ENCODE results near the gene GRIP1.

GRIP1 gene

DNA sequence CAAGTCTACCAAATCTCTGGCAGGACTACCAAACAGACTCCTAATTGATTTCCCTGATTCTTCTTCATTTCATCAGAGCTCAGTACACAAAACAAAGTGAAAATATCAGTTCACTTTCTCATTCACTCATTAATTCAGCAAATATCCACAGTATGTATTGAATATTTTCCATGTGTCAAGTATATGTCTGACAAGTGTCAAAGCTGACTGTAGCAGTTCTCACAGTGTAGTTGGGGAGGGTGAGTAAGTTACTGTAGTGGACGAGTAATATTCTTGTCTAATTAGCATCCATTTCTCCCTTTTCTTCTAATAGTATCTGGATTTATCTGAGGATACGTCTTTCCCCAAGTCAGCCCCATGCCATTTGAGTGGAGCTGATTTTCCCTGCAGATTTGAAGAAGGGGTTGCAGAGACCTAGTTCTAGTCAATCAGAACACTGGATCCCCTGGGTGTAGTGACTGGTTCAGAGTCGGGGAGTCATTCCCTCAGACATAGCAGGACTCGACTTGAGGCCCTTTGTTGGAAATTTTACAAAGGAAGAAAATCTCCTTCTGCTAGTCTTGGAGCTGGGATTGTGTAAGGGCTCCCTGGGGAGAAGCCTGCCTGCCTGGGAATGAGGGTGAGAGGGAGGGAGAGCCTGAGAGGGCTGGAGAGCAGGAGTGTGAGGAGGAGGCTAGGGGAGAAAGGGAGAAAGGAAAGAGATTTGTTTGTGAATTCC lies 51.4 kb downstream of the GRIP1 start:
- H3K9ac ChIP-seq (ENCODE audit: insufficient read length, low read depth), result no peak overlapping the region
- no peaks in the 10 kb centered on the region for H3K27me3 ChIP-seq (ENCODE audit: insufficient read depth, insufficient read length)
- peaks cover 2% of the 10 kb centered on the region for H3K4me1 ChIP-seq (ENCODE audit: insufficient read depth, insufficient read length)
- H3K4me3 ChIP-seq (ENCODE audit: insufficient read length, low read depth), result no peak overlapping the region
- H3K36me3 ChIP-seq (ENCODE audit: insufficient read depth, insufficient read length, low read length), result no peaks in the 10 kb centered on the region
- DNase-seq (ENCODE audit: low read depth, low spot score), result no peak
- no peaks in the 10 kb centered on the region for H3K9me3 ChIP-seq (ENCODE audit: insufficient read depth, low read length)
- TF ChIP-seq SUZ12 (IDR thresholded peaks at IDR 0.05; ENCODE audit: extremely low read depth, insufficient read depth, insufficient read length) (no peak), YY1 (IDR thresholded peaks at IDR 0.05; ENCODE audit: insufficient read depth, insufficient read length) (no peak), ZNF274 (IDR thresholded peaks at IDR 0.05; ENCODE audit: low read depth, low read length) (no peak)

DNA sequence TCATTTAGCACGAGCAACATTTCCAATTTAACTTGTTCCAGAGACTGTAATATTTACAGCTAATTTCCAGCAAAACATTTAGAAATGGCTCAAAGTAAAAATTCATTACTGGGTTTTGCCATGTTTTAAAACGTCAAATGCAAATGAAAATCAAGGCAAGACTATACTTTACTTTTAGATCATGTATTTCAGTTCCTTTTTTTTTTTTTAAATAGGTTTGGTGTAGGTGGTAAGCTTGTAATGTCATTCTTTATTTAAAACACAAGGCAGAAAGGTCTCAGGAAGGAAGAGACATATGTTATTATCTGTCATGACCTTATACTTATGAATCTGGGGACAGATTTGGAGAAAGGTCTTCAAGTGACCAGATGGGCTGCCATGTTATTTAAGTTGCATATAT lies 54.1 kb downstream of the GRIP1 start:
- DNase-seq (ENCODE audit: low read depth, low spot score), result no peak
- Histone ChIP-seq H3K36me3 (ENCODE audit: insufficient read depth, insufficient read length, low read length) (no peaks in the 10 kb centered on the region), H3K9ac (ENCODE audit: insufficient read length, low read depth) (no peak overlapping the region), H3K4me3 (ENCODE audit: insufficient read length, low read depth) (no peak overlapping the region), H3K4me1 (ENCODE audit: insufficient read depth, insufficient read length) (peaks cover 2% of the 10 kb centered on the region), H3K9me3 (ENCODE audit: insufficient read depth, low read length) (no peaks in the 10 kb centered on the region), H3K27me3 (ENCODE audit: insufficient read depth, insufficient read length) (no peaks in the 10 kb centered on the region)
- TF ChIP-seq YY1 (IDR thresholded peaks at IDR 0.05; ENCODE audit: insufficient read depth, insufficient read length) (no peak), SUZ12 (IDR thresholded peaks at IDR 0.05; ENCODE audit: extremely low read depth, insufficient read depth, insufficient read length) (no peak), ZNF274 (IDR thresholded peaks at IDR 0.05; ENCODE audit: low read depth, low read length) (no peak)

- Histone ChIP-seq H3K4me1 (ENCODE audit: insufficient read depth, insufficient read length) (peaks cover 2% of the 10 kb centered on the region), H3K36me3 (ENCODE audit: insufficient read depth, insufficient read length, low read length) (no peaks in the 10 kb centered on the region), H3K4me3 (ENCODE audit: insufficient read length, low read depth) (no peak overlapping the region), H3K9me3 (ENCODE audit: insufficient read depth, low read length) (no peaks in the 10 kb centered on the region), H3K27me3 (ENCODE audit: insufficient read depth, insufficient read length) (no peaks in the 10 kb centered on the region), H3K9ac (ENCODE audit: insufficient read length, low read depth) (no peak overlapping the region)
- DNase-seq (ENCODE audit: low read depth, low spot score), result no peak
- TF ChIP-seq ZNF274 (IDR thresholded peaks at IDR 0.05; ENCODE audit: low read depth, low read length) (no peak), YY1 (IDR thresholded peaks at IDR 0.05; ENCODE audit: insufficient read depth, insufficient read length) (no peak), SUZ12 (IDR thresholded peaks at IDR 0.05; ENCODE audit: extremely low read depth, insufficient read depth, insufficient read length) (no peak)
Measured at GRCh38 chr12:66623455-66623854, 55.4 kb downstream of the GRIP1 start.

DNA sequence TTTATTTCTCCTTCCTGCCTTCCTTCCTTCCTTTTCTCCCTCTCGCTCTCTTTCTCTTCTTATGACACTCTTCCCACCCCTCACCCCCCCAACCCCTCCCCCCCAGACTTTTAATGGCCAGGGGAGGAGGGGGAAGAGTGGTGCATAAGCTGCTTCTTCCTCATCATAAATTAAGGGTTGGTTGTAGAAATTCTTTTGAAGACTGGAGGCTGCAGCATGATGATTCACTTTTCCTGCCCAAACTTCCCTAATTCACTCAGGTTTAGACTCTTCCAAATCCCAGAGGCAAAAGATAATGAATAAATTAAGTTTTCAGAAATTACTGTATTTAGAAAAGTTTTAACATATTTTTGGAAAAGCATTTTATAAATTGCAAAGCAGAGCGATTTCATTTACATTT lies 58.2 kb downstream of the GRIP1 start:
- Histone ChIP-seq H3K4me1 (ENCODE audit: insufficient read depth, insufficient read length) (no peaks in the 10 kb centered on the region), H3K36me3 (ENCODE audit: insufficient read depth, insufficient read length, low read length) (no peaks in the 10 kb centered on the region), H3K4me3 (ENCODE audit: insufficient read length, low read depth) (no peak overlapping the region), H3K27me3 (ENCODE audit: insufficient read depth, insufficient read length) (no peaks in the 10 kb centered on the region), H3K9ac (ENCODE audit: insufficient read length, low read depth) (no peak overlapping the region), H3K9me3 (ENCODE audit: insufficient read depth, low read length) (no peaks in the 10 kb centered on the region)
- TF ChIP-seq SUZ12 (IDR thresholded peaks at IDR 0.05; ENCODE audit: extremely low read depth, insufficient read depth, insufficient read length) (no peak), YY1 (IDR thresholded peaks at IDR 0.05; ENCODE audit: insufficient read depth, insufficient read length) (no peak), ZNF274 (IDR thresholded peaks at IDR 0.05; ENCODE audit: low read depth, low read length) (no peak)
- DNase-seq (ENCODE audit: low read depth, low spot score), result no peak

GRCh38 chr12:66620026-66620425 lies 58.9 kb downstream of the GRIP1 start:
- H3K36me3 ChIP-seq (ENCODE audit: insufficient read depth, insufficient read length, low read length), result no peaks in the 10 kb centered on the region
- H3K9me3 ChIP-seq (ENCODE audit: insufficient read depth, low read length), result no peaks in the 10 kb centered on the region
- DNase-seq (ENCODE audit: low read depth, low spot score), result no peak
- no peaks in the 10 kb centered on the region for H3K27me3 ChIP-seq (ENCODE audit: insufficient read depth, insufficient read length)
- no peaks in the 10 kb centered on the region for H3K4me1 ChIP-seq (ENCODE audit: insufficient read depth, insufficient read length)
- TF ChIP-seq SUZ12 (IDR thresholded peaks at IDR 0.05; ENCODE audit: extremely low read depth, insufficient read depth, insufficient read length), result no peak
- no peak for TF ChIP-seq YY1 (IDR thresholded peaks at IDR 0.05; ENCODE audit: insufficient read depth, insufficient read length)
- TF ChIP-seq ZNF274 (IDR thresholded peaks at IDR 0.05; ENCODE audit: low read depth, low read length), result no peak
- no peak overlapping the region for H3K9ac ChIP-seq (ENCODE audit: insufficient read length, low read depth)
- no peak overlapping the region for H3K4me3 ChIP-seq (ENCODE audit: insufficient read length, low read depth)

GRCh38 chr12:66617991-66618390 lies 60.9 kb downstream of the GRIP1 start:
- Histone ChIP-seq H3K36me3 (ENCODE audit: insufficient read depth, insufficient read length, low read length) (no peaks in the 10 kb centered on the region), H3K4me3 (ENCODE audit: insufficient read length, low read depth) (no peak overlapping the region), H3K9ac (ENCODE audit: insufficient read length, low read depth) (no peak overlapping the region), H3K4me1 (ENCODE audit: insufficient read depth, insufficient read length) (no peaks in the 10 kb centered on the region), H3K9me3 (ENCODE audit: insufficient read depth, low read length) (no peaks in the 10 kb centered on the region), H3K27me3 (ENCODE audit: insufficient read depth, insufficient read length) (no peaks in the 10 kb centered on the region)
- TF ChIP-seq SUZ12 (IDR thresholded peaks at IDR 0.05; ENCODE audit: extremely low read depth, insufficient read depth, insufficient read length) (no peak), YY1 (IDR thresholded peaks at IDR 0.05; ENCODE audit: insufficient read depth, insufficient read length) (no peak), ZNF274 (IDR thresholded peaks at IDR 0.05; ENCODE audit: low read depth, low read length) (no peak)
- no peak for DNase-seq (ENCODE audit: low read depth, low spot score)

GRCh38 chr12:66612090-66612775 lies 66.6 kb downstream of the GRIP1 start:
- Histone ChIP-seq H3K4me1 (ENCODE audit: insufficient read depth, insufficient read length) (no peaks in the 10 kb centered on the region), H3K36me3 (ENCODE audit: insufficient read depth, insufficient read length, low read length) (no peaks in the 10 kb centered on the region), H3K9ac (ENCODE audit: insufficient read length, low read depth) (no peak overlapping the region), H3K27me3 (ENCODE audit: insufficient read depth, insufficient read length) (no peaks in the 10 kb centered on the region), H3K9me3 (ENCODE audit: insufficient read depth, low read length) (no peaks in the 10 kb centered on the region), H3K4me3 (ENCODE audit: insufficient read length, low read depth) (no peak overlapping the region)
- no peak for TF ChIP-seq ZNF274 (IDR thresholded peaks at IDR 0.05; ENCODE audit: low read depth, low read length)
- TF ChIP-seq SUZ12 (IDR thresholded peaks at IDR 0.05; ENCODE audit: extremely low read depth, insufficient read depth, insufficient read length), result no peak
- TF ChIP-seq YY1 (IDR thresholded peaks at IDR 0.05; ENCODE audit: insufficient read depth, insufficient read length), result no peak
- DNase-seq (ENCODE audit: low read depth, low spot score), result no peak

Data from NT2/D1 (cell line).